Tibial artery (tissue), 4 donors: Measurements from ENCODE around the gene COX6B2.
"Not testable (repeated sequence)": the region's sequence is repeated elsewhere in the genome, so short reads cannot be mapped to it uniquely, and the experiment has no call there.

Experiments
- DNase-seq, 2 donors: peaks; one replicate each; pipeline ENCODE4 v3.0.0-alpha.2; 2019
- H3K27ac ChIP-seq, 2 donors: fragments of 200-600 bp; sonication (generic) in 1 of 2; 1 replicate in 1 of 2; 2 replicates in 1 of 2; pipeline ENCODE4 v1.5.1; 2018 to 2019; ENCODE audit warnings: mild to moderate bottlenecking in 1 of 2
- H3K27me3 ChIP-seq, 2 donors: fragments of 200-600 bp; sonication (generic) in 1 of 2; one replicate each; pipeline versions ENCODE4 v1.5.1 to v1.6.0; 2016 to 2019
- H3K36me3 ChIP-seq, 3 donors: fragments of 200-600 bp; sonication (generic) in 2 of 3; one replicate each; pipeline ENCODE4 v1.5.1; 2016 to 2019; ENCODE audit warnings: mild to moderate bottlenecking in 2 of 3
- H3K4me1 ChIP-seq, 4 donors: fragments of 200-600 bp; sonication (generic) in 2 of 4; 1 replicate in 3 of 4; 2 replicates in 1 of 4; pipeline ENCODE4 v1.5.1; 2016 to 2019
- H3K4me3 ChIP-seq, 2 donors: fragments of 200-600 bp; sonication (generic) in 1 of 2; 1 replicate in 1 of 2; 2 replicates in 1 of 2; pipeline ENCODE4 v1.5.1; 2018 to 2019; ENCODE audit warnings: mild to moderate bottlenecking in 2 of 2
- H3K9me3 ChIP-seq, 3 donors: fragments of 200-600 bp; sonication (generic) in 1 of 3; one replicate each; pipeline ENCODE4 v1.5.1; 2016 to 2019
- intact Hi-C: fragments of 100-400 bp; cut with DNase I; formaldehyde crosslinking; loops from one replicate; pipeline ENCODE4 v1.15.0; 2023; ENCODE audit warnings: low total_unique reads
- TF ChIP-seq, protein P1 (sequence below), 2 experiments: fragments of 200-600 bp in 1 of 2; fragments of 450-650 bp in 1 of 2; IDR thresholded peaks; one replicate each; pipeline ENCODE4 v1.5.1; 2017 to 2019; ENCODE audit warnings: antibody characterized with exemption in 2 of 2, mild to moderate bottlenecking in 1 of 2, moderate library complexity in 1 of 2

Gene COX6B2, protein sequence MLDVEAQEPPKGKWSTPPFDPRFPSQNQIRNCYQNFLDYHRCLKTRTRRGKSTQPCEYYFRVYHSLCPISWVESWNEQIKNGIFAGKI

DNA sequence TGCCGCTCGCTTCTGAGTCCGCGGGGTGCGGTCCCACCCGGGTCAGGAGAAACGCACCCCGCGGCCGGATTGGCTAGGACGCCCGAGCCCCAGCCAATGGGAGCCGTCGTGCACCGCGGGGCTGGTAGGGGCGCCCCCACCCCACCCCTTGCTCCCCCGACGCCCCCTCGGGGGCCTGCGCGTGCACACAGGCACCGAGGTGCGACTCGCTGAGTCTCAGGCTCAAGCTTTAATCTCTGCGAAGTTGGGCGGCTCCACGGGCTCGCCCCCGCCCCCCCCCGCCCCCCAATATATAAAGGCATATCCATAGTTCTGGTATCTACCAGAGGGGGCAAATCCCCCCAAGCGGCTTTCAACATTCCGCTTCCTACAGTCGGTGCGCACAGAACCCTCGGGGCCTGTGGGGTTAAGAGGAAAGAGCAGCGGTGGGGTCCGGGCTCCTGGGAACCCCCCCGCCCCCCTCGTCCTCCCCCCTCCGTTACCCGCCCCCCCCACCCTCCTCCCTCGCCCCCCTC, at the start of gene COX6B2:
TSS of gene COX6B2 (minus strand) at position 22 of the 515 bp plus-strand sequence. CDS start 198 bp downstream, outside the sequence.
- Histone ChIP-seq H3K4me1 (peaks cover 0 to 22% (median 18%) of the 10 kb centered on the region in 4 donors), H3K9me3 (no peaks in the 10 kb centered on the region), H3K4me3 (peak within 1 kb of the TSS; percentile 22 to 47), H3K36me3 (no peaks in the 10 kb centered on the region), H3K27ac (no peak within 1 kb of the TSS), H3K27me3 (peaks cover 12 to 94% of the 10 kb centered on the region in 2 donors)
- DNase-seq, result no peak
- intact Hi-C loops, result no loop called here
- TF ChIP-seq, protein P1, sequence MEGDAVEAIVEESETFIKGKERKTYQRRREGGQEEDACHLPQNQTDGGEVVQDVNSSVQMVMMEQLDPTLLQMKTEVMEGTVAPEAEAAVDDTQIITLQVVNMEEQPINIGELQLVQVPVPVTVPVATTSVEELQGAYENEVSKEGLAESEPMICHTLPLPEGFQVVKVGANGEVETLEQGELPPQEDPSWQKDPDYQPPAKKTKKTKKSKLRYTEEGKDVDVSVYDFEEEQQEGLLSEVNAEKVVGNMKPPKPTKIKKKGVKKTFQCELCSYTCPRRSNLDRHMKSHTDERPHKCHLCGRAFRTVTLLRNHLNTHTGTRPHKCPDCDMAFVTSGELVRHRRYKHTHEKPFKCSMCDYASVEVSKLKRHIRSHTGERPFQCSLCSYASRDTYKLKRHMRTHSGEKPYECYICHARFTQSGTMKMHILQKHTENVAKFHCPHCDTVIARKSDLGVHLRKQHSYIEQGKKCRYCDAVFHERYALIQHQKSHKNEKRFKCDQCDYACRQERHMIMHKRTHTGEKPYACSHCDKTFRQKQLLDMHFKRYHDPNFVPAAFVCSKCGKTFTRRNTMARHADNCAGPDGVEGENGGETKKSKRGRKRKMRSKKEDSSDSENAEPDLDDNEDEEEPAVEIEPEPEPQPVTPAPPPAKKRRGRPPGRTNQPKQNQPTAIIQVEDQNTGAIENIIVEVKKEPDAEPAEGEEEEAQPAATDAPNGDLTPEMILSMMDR (IDR thresholded peaks at IDR 0.05), result no peak

DNA sequence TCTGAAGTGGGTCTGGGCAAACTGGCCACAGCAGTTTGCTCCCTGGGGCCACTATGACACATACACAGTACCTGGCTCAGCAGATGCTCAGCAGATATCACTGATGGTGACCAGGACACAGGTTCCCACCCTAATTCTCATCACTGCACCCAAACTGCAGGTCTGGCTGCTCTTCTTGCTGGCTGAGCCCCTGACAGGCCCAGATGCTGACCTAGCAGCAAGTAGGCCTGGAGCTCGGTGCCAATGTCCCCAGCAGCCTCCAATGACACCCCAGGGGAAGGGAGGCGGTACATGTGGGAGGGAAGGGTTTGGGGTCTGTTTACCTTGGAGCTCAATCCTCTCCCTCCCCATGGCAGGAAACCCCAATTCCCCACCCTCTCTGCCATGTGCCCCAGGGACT, 48.0 kb upstream of the COX6B2 start:
- Histone ChIP-seq H3K4me3 (no peak overlapping the region), H3K4me1 (peaks cover 8 to 24% (median 15%) of the 10 kb centered on the region in 4 donors), H3K36me3 (peaks cover 16 to 59% (median 52%) of the 10 kb centered on the region in 3 donors), H3K9me3 (no peaks in the 10 kb centered on the region), H3K27me3 (no peaks in the 10 kb centered on the region), H3K27ac (no peak overlapping the region)
- TF ChIP-seq, protein P1 (IDR thresholded peaks at IDR 0.05), result no peak
- intact Hi-C loops, result loop anchor here (10.0 kb wide), 1 partner anchor 232 kb away; no protein-coding TSS in a partner anchor
- no peak for DNase-seq

DNA sequence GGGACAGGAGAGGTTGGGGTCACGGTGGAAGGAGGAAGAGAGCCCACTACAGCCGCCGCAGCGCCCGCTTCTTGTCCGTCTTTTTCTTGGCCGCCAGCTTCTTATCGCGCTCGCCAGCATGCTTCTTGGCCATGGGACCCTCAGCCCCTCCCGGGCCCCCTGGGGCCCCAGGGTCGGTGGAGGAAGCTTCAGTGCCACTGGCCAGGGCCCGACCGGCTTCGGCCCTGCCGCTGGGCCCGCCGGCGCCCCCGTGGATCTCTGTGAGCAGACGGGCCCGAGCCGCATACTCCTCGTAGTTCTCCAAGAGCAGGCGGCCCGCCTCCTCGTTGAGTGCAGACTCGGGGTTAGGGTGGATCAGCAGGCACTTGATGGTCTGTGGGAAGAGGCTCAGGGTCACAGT, 46.9 kb upstream of the COX6B2 start:
- H3K27me3 ChIP-seq, H3K4me3 ChIP-seq, H3K9me3 ChIP-seq, DNase-seq, H3K27ac ChIP-seq: not testable (repeated sequence)
- intact Hi-C loops, result loop anchor here (10.0 kb wide), 1 partner anchor 233 kb away; no protein-coding TSS in a partner anchor
- Histone ChIP-seq H3K36me3 (peaks cover 16 to 59% (median 52%) of the 10 kb centered on the region in 3 donors), H3K4me1 (peaks cover 4 to 13% (median 8%) of the 10 kb centered on the region in 4 donors)

DNA sequence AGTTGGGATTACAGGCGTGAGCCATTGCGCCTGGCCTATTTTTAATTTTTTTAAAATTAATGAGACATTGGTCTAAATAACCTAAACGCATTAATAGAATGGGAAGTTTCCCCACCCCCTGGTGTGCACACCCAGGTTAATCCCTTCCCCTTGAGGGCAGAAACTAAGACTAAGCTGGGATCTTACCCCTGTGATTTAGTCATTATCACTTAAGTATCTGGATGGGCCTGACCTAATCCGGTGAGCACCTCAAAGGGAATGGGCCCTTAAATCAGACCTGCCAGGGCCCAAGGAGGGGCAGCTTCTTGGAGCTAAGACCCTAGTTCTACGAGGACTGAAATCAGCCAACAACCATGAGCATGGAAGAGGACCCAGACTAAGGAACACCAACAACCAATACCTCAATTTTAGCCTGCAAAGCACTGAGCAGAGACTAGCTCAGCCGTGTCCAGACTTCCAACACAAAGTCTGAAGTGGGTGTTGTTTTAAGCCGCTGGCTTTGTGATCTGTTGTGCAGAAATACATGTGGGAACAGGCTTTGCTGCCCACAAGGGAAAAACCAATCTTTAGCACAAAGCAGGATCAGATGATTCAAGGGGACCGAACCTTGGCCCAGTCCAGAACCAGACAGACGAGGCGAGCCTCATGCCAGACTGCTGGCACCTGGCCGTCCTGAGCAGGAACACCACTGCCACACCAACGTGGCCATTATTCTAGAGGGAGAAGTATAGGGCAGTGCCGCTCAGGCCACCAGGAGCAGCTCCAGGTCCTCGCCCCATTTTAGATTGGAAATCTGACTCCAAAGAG, 46.0 kb upstream of the COX6B2 start:
- intact Hi-C loops, result loop anchor here (10.0 kb wide), 1 partner anchor 234 kb away; no protein-coding TSS in a partner anchor
- Histone ChIP-seq H3K27ac (no peak overlapping the region), H3K4me3 (no peak overlapping the region), H3K27me3 (no peaks in the 10 kb centered on the region), H3K4me1 (peaks cover 0 to 4% (median under 1%) of the 10 kb centered on the region in 4 donors), H3K36me3 (peaks cover 16 to 53% (median 44%) of the 10 kb centered on the region in 3 donors), H3K9me3 (no peaks in the 10 kb centered on the region)
- TF ChIP-seq, protein P1 (IDR thresholded peaks at IDR 0.05), result no peak
- DNase-seq, result no peak

DNA sequence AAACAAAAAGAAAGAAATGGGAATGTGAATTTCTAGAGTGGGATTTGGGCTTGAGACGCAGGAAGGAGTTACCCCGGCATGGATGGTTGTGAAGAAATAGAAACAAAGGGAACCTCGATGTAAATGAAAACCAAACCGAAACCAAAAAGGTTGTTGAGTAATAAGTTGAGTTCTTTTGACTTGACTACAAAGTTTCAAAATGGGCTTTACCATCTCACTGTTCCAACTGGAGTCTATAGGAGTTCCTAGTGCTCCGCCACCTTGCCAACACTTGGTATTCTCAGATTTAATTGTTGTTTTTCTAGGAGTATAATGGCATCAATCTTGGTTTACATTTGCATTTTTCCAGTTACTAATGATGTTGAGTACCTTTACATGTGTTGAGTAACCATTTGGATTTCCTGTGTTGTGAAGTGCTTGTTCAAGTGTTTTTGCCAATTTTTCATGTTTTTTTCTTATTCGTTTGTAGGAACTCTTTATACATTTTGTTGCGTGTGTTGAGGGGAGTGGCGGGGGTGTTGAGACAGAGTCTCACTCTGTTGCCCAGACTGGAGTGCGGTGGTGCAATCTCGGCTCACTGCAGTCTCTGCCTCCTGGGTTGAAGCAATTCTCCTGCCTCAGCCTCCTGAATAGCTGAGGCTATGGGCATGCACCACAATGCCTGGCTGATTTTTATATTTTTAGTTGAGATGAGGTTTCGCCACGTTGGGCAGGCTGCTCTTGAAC, 43.8 kb upstream of the COX6B2 start:
- no peaks in the 10 kb centered on the region for H3K27me3 ChIP-seq
- intact Hi-C loops, result no loop called here
- peaks cover 0 to 3% (median 0%) of the 10 kb centered on the region in 4 donors for H3K4me1 ChIP-seq
- DNase-seq, result no peak
- no peak overlapping the region for H3K4me3 ChIP-seq
- TF ChIP-seq, protein P1 (IDR thresholded peaks at IDR 0.05), result no peak
- no peak overlapping the region for H3K27ac ChIP-seq
- peaks cover 8 to 32% (median 29%) of the 10 kb centered on the region in 3 donors for H3K36me3 ChIP-seq
- no peaks in the 10 kb centered on the region for H3K9me3 ChIP-seq
